T-helper 2 cell (primary cell): ENCODE data around the gene MS4A4A.
"Not testable (repeated sequence)": the region's sequence is repeated elsewhere in the genome, so short reads cannot be mapped to it uniquely, and the experiment has no call there.

Source experiments
- DNase-seq, 5 experiments: peaks; one replicate each; pipeline versions ENCODE4 v3.0.0 to v3.0.0-alpha.2; 2012 to 2022
- total RNA-seq, 2 donors: gene quantifications; one replicate each; lab custom pipeline; 2026; lab: John Stamatoyannopoulos, UW

MS4A4A gene
- 0 to 0.07 reads per million in 2 donors for total RNA-seq

GRCh38 chr11:60280412-60280811 lies at the start of gene MS4A4A:
Gene MS4A4A (plus strand): TSS chr11:60280666. CDS start chr11:60280676, 10 bp downstream.
- DNase-seq: no peak

- DNase-seq: no peak
Measured at GRCh38 chr11:60230681-60231080, 49.8 kb upstream of the MS4A4A start.

GRCh38 chr11:60235321-60235720 lies 45.1 kb upstream of the MS4A4A start:
- DNase-seq: no peak

DNA sequence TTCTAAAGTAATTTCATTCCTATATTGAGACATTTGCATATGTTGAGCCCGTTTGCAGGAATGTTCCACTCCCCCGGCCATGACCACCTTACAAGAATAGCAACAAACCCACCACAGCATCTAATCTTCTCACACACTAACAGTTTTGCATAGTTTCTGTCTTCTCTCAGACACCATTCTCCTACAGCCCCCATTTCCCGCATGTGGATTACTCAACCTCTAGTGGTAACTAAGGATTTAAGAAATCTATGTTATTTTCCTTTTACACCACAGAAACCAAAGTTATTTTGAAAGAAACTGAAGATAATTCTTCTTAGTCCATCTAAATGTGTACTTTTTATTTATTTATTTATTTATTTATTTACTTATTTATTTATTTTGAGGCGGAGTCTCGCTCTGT lies 39.8 kb upstream of the MS4A4A start:
- DNase-seq: no peak

GRCh38 chr11:60241786-60242185 lies 38.7 kb upstream of the MS4A4A start:
- no peak for DNase-seq

- DNase-seq: no peak
Measured at GRCh38 chr11:60242740-60243239, 37.7 kb upstream of the MS4A4A start, which contains the start of gene MS4A4E. Gene MS4A4E (minus strand): TSS chr11:60243137. CDS start chr11:60230055, 13,082 bp downstream.

GRCh38 chr11:60251485-60252212 lies 28.8 kb upstream of the MS4A4A start:
- DNase-seq: no peak

DNA sequence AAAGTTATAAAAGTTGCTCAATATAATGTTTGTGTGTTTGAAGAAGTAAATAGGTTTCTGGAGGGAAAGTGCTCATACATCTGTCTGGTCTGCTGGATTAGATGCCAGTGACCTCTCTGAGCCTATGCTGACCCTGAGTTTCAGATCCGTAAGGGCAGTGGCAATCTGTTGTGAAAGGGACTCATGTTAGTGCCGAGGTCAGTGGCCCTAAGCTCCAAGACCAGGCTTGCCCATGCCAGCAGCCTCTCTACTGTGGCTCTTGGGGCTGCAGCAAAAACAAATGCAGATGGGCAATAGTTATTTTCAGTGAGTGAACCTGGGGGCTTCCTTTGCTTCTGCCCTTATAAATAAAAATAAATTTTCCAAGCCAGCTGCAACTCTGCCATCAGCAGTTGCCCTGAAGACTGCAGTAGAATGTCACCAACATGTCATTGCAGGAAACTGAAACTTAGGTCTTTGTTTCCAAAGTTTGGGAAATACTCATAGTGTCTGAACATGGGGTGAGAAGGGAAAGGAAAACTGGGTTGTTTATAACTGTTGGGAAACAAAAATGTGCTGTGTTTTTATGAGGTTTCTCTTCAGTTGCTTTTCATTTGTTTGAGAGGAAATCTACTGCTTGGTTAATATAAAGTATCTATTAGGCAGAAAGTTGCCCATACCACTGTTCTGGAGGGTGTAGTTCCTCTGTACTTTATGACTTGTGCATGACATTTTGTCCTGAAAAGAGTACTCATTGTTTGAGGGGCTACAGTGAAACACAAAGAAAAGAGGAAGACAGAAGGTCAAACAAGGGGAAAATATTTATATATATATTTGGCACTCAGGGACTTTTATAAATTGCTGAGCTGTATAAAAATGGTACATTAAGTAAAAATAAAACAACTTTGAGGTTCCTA lies 28.0 kb upstream of the MS4A4A start:
- no peak for DNase-seq

DNA sequence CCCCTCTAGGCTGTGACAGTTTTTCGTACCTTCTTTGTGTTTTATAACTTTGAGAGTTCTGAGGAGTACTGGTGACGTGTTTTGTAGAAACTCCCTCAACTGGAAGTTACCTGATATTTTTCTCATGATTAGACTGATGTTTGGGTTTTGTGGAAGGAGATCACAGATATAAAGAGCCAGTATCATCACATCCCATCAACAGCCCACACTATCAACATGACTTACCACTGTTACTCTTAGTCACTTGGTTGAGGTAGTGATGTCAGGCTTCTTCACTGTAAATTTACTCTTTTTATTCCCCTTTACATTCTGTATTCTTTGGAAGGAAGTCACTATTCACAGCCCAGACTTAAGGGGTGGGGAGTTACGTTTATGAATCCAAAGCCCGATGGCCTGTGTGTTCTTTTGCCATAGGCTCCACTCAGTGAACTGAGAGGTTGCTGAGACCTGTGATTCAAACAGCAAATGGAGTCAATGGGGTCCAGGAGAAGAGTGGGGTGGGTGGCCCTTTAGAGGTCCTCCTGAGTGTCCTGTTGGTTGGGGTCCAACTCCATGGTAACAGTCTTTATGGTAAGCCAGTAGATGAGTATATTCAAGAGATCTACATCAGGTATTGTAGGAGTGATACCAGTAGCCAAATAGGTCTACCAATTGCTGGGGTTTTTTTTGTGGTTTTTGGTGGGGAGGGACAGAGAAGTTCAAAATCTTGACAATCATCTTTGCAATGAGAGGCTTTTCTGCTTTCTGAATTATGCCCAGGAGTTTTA lies 22.3 kb upstream of the MS4A4A start:
- peak in 1 of 5 experiments; percentile 58 for DNase-seq

- DNase-seq: no peak
Measured at GRCh38 chr11:60261014-60261413, 19.5 kb upstream of the MS4A4A start.

DNA sequence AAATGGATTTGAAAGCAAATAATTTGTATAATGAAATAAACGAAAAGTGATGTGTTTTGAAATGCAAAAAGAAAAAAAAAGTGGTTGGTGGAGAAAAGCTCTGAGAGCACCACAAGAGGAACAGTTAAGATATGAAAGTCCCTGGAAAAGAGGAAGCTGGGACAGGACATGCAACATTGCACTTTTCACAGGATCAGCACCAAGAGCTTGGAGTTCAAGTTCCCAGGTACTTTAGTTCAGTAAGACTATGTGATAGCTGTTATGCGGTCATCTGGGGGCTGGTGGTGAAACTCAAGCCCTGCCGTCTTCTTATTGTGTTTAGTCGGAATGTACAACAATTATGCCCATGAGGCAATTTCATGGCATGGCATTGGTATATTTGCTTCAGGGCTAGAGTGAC lies 17.1 kb upstream of the MS4A4A start:
- DNase-seq: no peak

DNA sequence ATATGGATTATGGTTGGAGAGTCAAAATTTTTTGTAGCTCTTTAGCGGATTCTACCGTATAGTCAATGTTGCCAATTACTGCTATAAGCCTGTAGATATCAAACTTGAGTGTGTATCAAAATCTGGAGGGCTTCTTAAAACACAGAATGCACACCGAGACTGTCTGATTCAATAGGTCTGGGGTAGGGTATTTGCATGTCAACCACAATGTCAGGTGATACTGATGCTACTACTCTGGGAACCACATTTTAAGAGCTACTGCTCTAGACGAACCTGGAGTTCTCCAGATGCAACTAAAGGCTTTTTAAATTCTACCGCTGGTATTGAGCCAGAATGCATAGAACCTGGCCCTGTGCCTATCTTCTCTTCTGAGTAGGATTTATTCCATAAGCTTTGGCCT lies 15.8 kb upstream of the MS4A4A start:
- no peak for DNase-seq

DNA sequence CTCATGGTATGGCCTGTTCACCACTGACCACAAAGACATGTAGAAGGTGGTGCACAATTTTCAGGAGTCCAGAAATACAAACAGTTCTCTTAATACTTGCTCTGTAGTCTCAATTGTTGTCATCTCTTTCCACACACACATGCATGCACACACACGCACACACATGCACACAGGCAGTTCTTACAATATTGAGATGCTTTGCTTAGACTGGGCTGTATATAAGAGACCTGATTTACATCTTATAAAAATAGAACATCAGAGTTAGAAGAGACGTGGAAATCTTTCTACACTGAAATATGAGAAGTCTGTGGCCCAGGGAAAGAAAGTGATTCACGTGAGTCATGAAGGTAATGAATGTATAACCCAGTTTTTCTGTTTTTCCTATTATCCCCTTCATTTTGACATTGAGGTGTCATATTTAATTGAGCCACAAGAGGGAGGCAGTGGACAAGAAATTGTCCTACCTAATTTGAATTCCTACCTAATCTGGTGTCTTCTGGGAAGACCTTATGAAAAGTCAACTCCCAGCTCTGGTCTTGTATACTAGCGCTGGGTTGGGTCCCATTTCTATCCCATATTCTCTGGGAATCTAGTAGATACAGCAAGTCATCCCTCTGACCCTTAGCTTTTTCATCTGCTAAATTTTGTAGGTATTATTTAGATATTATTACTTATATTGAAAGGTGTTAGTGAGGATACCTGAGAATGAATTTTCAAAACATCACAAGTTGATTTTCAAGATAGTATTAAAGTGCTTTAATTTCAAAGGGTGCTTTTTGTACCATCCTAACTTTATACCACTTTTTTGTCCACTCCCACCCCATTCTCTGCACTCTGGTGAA lies 14.9 kb upstream of the MS4A4A start:
- peak in 1 of 5 experiments; percentile 11 for DNase-seq

DNA sequence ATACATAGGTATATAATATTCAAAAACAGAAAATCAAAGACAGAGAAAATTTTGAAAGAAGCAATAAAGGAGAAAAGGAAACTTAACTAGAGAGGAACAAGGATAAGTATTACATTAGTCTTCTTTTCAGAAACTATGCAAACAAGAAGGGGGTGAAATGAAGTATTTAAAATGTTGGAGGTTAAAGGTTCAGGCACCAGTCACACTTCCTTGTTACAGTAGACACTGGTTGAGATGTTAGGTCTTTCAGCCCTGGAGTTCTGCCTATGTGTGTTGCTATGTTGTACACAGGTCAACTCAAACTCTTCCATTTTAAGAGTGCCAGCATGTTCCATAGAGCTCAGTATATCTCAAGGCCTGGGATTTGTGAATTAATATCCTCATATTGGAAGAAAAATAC lies 6.0 kb upstream of the MS4A4A start:
- no peak for DNase-seq

DNA sequence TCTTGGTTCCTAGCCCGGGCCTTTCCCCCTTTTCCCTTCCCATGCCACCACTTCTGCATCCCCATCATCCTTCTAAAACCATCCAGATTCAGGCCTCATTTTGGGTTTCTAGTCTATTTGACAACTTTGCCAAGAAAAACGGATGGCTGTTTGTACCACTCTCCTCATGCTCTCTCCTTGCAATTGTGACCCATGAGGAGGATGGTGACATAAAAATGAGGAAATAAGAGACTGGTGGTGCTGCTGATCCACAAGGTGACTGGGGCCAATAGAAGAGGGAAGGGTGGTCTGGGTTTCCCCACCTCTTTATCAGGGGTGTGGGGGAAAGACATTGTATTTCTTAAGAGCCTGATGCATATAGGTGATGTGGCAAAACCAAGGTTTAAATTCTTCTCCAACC lies 1.0 kb downstream of the MS4A4A start:
- no peak for DNase-seq

DNA sequence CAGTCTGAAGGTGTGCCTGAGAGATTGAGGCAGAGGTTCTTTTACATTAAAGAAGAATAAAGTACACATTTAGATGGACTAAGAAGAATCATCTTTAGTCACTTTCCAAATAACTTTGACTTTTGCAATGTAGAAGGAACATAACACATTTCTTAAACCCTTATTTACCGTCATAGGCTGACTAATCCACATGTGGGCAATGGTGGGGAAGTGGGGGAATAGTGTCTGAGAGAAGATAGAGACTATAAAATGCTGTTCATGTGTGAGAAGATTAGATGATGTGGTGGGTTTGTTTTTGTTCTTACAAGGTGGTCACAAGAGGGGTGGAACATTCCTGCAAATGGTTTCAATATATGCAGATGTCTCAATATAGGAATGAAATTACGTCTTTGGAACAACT lies 1.8 kb downstream of the MS4A4A start:
- DNase-seq: no peak

GRCh38 chr11:60285411-60286126 lies 5.1 kb downstream of the MS4A4A start:
- not testable (repeated sequence) for DNase-seq

- DNase-seq: no peak
Measured at GRCh38 chr11:60288531-60288930, 8.1 kb downstream of the MS4A4A start.

DNA sequence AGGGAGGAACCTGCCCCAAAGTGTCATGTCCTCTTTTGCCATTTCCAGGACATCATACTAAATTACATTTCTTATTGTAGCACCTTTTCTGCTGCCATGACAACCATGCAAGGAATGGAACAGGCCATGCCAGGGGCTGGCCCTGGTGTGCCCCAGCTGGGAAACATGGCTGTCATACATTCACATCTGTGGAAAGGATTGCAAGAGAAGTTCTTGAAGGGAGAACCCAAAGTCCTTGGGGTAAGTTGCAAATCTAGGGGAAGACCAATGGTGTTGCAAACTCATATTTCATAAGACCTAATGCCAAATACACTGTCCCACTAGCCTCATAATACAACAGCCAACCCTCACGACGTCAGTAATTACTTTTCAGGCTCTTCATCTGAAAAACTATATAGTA lies 11.7 kb downstream of the MS4A4A start:
- DNase-seq: no peak

DNA sequence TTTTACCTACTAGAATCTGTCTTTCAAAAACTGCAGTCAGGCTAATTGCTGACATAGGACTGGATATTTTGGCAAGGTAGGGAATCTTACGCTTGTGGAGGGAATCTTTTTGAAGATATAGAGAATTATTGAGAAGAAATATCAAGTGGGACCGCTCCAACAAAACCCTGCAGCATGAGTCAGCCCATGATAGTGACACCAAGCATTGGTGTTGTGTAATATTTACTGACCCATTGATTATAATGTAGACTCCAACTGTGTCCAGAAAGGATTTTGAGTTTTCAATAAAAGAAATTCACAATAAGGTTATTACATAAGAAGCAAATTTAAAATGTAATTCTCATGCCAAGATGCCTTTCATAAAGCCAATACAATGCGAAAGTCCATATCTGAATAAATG lies 20.7 kb downstream of the MS4A4A start:
- DNase-seq: no peak

- DNase-seq: not testable (repeated sequence)
Measured at GRCh38 chr11:60301884-60302283, 21.4 kb downstream of the MS4A4A start.
